GM12801 (cell line): ENCODE data around the gene TGFBR1.

Experiments used
- TF ChIP-seq, protein P1 (sequence below): IDR thresholded peaks from one replicate; pipeline ENCODE4 v1.5.1; 2011; ENCODE audit warnings: control low read depth; ENCODE audit not compliant: insufficient read length; ENCODE audit errors: extremely low read depth

The TGFBR1 gene

DNA sequence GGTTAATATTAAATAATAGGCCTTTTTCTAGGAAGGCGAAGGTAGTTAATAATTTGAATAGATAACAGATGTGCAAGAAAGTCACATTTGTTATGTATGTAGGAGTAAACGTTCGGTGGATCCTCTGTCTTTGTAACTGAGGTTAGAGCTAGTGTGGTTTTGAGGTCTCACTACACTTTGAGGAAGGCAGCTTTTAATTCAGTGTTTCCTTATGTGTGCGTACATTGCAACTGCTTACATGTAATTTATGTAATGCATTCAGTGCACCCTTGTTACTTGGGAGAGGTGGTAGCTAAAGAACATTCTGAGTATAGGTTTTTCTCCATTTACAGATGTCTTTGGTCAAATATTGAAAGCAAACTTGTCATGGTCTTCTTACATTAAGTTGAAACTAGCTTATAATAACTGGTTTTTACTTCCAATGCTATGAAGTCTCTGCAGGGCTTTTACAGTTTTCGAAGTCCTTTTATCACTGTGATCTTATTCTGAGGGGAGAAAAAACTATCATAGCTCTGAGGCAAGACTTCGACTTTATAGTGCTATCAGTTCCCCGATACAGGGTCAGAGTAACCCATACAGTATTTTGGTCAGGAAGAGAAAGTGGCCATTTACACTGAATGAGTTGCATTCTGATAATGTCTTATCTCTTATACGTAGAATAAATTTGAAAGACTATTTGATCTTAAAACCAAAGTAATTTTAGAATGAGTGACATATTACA lies 45.7 kb downstream of the TGFBR1 start:
- TF ChIP-seq, protein P1, sequence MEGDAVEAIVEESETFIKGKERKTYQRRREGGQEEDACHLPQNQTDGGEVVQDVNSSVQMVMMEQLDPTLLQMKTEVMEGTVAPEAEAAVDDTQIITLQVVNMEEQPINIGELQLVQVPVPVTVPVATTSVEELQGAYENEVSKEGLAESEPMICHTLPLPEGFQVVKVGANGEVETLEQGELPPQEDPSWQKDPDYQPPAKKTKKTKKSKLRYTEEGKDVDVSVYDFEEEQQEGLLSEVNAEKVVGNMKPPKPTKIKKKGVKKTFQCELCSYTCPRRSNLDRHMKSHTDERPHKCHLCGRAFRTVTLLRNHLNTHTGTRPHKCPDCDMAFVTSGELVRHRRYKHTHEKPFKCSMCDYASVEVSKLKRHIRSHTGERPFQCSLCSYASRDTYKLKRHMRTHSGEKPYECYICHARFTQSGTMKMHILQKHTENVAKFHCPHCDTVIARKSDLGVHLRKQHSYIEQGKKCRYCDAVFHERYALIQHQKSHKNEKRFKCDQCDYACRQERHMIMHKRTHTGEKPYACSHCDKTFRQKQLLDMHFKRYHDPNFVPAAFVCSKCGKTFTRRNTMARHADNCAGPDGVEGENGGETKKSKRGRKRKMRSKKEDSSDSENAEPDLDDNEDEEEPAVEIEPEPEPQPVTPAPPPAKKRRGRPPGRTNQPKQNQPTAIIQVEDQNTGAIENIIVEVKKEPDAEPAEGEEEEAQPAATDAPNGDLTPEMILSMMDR: no peak

DNA sequence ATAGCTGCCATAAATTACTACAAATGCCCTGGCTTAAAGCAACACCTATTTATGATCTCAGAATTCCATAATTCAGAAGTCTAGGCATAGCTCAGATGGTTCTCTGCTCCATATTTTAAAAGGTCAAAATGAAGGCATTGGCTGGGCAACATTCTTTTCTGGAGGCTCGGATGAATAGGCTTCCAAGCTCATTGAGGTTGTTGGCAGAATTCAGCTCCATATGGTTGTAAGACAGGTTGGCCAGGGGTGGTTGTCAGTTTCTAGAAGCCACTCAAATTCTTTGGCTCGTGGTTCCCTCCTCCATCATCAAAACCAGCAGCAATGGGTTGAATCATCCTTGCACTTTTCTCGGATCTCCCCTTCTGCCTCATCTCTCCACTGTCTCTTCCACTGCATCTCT lies 49.4 kb downstream of the TGFBR1 start:
- TF ChIP-seq, protein P1: no peak

DNA sequence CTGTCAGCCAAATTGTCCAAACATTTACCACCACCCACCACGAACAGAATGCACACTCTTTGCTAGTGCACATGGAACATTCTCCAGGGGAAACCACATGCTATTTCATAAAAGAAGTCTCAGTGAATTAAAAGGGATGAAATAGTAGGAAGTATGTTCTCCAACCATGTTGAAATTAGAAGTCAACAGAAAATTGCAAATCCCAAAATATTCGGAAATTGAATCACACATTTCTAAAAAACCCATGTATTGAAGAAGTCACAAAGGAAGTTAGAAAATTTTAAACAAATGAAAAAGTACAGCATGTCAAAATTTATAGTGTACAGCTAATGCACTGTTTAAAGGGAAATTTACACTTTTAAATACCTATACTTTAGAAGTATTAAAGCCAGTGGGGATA lies 50.8 kb downstream of the TGFBR1 start:
- TF ChIP-seq, protein P1: no peak

DNA sequence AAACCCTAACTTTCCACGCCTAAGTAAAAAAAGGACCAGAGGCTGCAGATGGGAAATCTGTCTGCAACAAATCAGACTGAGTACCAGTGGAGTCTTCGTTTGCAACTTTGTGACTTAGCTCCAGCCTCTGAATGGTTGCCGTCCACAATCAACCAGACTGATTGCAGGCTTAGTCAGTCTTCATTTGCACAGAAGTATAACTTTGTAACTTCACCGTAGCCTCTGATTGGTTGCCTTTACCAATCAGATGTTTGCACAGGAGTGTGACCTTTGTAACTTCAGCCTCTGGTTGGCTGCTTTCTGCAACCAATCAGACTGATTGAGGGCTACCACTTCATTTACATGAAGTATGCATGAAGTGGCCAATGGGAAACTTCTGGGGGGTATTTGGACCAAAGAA lies 53.7 kb downstream of the TGFBR1 start:
- TF ChIP-seq, protein P1: no peak

DNA sequence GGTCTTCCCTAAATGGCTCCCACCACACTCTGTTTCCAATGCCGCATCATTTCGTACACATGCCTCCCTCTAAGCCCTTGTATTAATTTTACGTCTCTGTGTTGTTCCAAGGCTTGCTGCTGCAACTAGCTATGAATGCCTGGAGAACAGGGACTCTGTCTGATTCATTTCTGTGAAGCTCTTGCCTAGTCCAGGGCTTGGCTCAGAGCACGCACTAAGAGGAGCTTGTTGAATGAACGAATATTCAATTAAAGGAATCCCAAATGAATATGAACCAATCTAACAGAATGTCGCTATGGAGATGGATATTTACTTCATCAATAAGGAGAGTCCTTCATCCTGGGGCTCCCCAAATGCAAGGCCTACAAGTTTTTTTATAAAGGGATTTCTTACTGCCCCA lies 55.3 kb downstream of the TGFBR1 start:
- TF ChIP-seq, protein P1: no peak

DNA sequence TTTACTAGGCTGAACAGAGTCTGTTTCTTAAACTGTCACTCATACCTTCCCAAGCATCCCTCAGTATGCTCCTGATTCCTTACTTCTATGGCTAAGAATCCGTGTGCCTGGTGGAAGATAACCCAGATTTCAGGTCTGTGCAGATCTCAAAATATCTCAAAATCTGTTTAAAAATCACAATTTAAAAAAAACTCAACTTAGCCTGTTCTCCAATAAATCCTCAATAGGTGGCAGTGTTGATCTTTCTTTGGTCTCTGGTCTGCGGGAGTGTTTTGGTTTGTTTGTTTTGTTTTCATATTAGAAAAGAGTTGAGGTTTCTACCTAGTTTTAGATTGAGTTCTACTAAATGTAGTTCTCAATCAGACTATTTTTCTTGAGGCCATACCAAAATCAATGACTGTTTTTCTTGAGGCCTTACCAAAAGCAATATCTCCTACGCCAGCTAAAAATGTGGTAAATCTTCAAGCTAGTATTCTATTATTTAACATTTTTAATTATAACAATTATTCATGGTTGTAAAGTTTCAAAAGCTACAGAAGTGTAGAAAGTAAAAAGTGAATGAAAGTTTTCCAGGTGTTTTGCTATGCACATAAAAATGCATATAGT lies 57.9 kb downstream of the TGFBR1 start:
- TF ChIP-seq, protein P1: no peak

DNA sequence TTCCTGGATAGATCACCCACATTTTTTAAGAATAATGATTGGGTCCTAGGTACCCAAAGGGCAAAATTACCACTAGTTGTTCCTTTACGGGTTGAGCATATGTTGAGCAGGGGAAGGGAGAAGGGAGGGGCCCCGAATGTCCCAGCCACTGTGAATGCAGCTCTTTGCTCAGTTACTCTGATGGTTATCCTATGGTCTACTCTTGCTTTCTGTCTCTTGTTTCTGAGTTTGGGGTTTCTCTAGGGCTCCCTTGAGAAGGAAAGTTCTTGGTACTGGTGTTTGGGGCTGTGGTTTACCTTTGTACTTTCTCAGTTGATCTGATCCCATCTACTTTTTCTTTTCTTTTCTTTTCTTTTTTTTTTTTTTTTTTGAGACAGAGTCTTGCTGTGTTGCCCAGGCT lies 61.2 kb downstream of the TGFBR1 start:
- TF ChIP-seq, protein P1: no peak
